Effector memory CD4-positive, alpha-beta T cell (primary cell): ENCODE measurements around the gene LSP1.

ENCODE experiments used
- DNase-seq, 3 donors: peaks; one replicate each; pipeline ENCODE4 v3.0.0-alpha.2; 2020
- H3K27ac ChIP-seq: 2 replicates; pipeline ENCODE4 v1.7.0; 2013; ENCODE audit warnings: mild to moderate bottlenecking, low read length, moderate library complexity; ENCODE audit not compliant: insufficient read depth, poor library complexity, severe bottlenecking
- H3K27me3 ChIP-seq: replicated peaks from 2 replicates; pipeline ENCODE4 v1.7.0; 2013; ENCODE audit warnings: mild to moderate bottlenecking, low read length; ENCODE audit not compliant: insufficient read depth, control insufficient read depth, poor library complexity, severe bottlenecking
- H3K36me3 ChIP-seq: 2 replicates; pipeline ENCODE4 v1.7.0; 2013; ENCODE audit warnings: mild to moderate bottlenecking, low read length, moderate library complexity; ENCODE audit not compliant: control insufficient read depth, insufficient read depth
- H3K4me1 ChIP-seq: 2 replicates; pipeline ENCODE4 v1.7.0; 2013; ENCODE audit warnings: low read length, mild to moderate bottlenecking; ENCODE audit not compliant: control insufficient read depth, insufficient read depth, poor library complexity, severe bottlenecking
- H3K4me3 ChIP-seq: 2 replicates; pipeline ENCODE4 v1.7.0; 2013; ENCODE audit warnings: low read length, low read depth, mild to moderate bottlenecking; ENCODE audit not compliant: insufficient read depth, poor library complexity, severe bottlenecking
- H3K9me3 ChIP-seq: 2 replicates; pipeline ENCODE4 v1.7.0; 2013; ENCODE audit warnings: mild to moderate bottlenecking, low read length, moderate library complexity; ENCODE audit not compliant: control insufficient read depth

LSP1 gene

GRCh38 chr11:1906181-1906580 is 53.3 kb downstream of the LSP1 start:
- Histone ChIP-seq H3K4me3 (no peak overlapping the region), H3K27me3 (no peaks in the 10 kb centered on the region), H3K27ac (no peak overlapping the region), H3K4me1 (no peaks in the 10 kb centered on the region), H3K36me3 (no peaks in the 10 kb centered on the region), H3K9me3 (no peaks in the 10 kb centered on the region)
- DNase-seq = no peak

- H3K36me3 ChIP-seq = no peaks in the 10 kb centered on the region
- no peaks in the 10 kb centered on the region for H3K4me1 ChIP-seq
- no peaks in the 10 kb centered on the region for H3K9me3 ChIP-seq
- no peaks in the 10 kb centered on the region for H3K27me3 ChIP-seq
- H3K27ac ChIP-seq = no peak overlapping the region
- no peak for DNase-seq
- H3K4me3 ChIP-seq = no peak overlapping the region
Observed at GRCh38 chr11:1906611-1907423, 53.9 kb downstream of the LSP1 start.

- Histone ChIP-seq H3K4me3 (no peak overlapping the region), H3K27me3 (no peaks in the 10 kb centered on the region), H3K27ac (no peak overlapping the region), H3K36me3 (no peaks in the 10 kb centered on the region), H3K9me3 (no peaks in the 10 kb centered on the region), H3K4me1 (no peaks in the 10 kb centered on the region)
- DNase-seq = no peak
Observed at GRCh38 chr11:1908618-1909017, 55.7 kb downstream of the LSP1 start.

GRCh38 chr11:1909524-1909923 is 56.6 kb downstream of the LSP1 start:
- H3K27me3 ChIP-seq = no peaks in the 10 kb centered on the region
- H3K27ac ChIP-seq = no peak overlapping the region
- no peak for DNase-seq
- no peaks in the 10 kb centered on the region for H3K36me3 ChIP-seq
- H3K9me3 ChIP-seq = no peaks in the 10 kb centered on the region
- no peaks in the 10 kb centered on the region for H3K4me1 ChIP-seq
- no peak overlapping the region for H3K4me3 ChIP-seq

- no peak for DNase-seq
- Histone ChIP-seq H3K9me3 (no peaks in the 10 kb centered on the region), H3K27me3 (no peaks in the 10 kb centered on the region), H3K27ac (no peak overlapping the region), H3K36me3 (no peaks in the 10 kb centered on the region), H3K4me1 (no peaks in the 10 kb centered on the region), H3K4me3 (no peak overlapping the region)
Observed at GRCh38 chr11:1912289-1912878, 59.5 kb downstream of the LSP1 start.

GRCh38 chr11:1913271-1914060 is 60.6 kb downstream of the LSP1 start:
- Histone ChIP-seq H3K9me3 (no peaks in the 10 kb centered on the region), H3K4me1 (no peaks in the 10 kb centered on the region), H3K27ac (no peak overlapping the region), H3K36me3 (no peaks in the 10 kb centered on the region), H3K4me3 (no peak overlapping the region), H3K27me3 (no peaks in the 10 kb centered on the region)
- DNase-seq = no peak

GRCh38 chr11:1915795-1916131 is 62.9 kb downstream of the LSP1 start:
- no peak overlapping the region for H3K4me3 ChIP-seq
- H3K4me1 ChIP-seq = no peaks in the 10 kb centered on the region
- no peak overlapping the region for H3K27ac ChIP-seq
- H3K27me3 ChIP-seq = no peaks in the 10 kb centered on the region
- DNase-seq = no peak
- no peaks in the 10 kb centered on the region for H3K36me3 ChIP-seq
- H3K9me3 ChIP-seq = no peaks in the 10 kb centered on the region

- no peaks in the 10 kb centered on the region for H3K9me3 ChIP-seq
- no peak for DNase-seq
- H3K4me3 ChIP-seq = no peak overlapping the region
- H3K36me3 ChIP-seq = no peaks in the 10 kb centered on the region
- H3K27me3 ChIP-seq = no peaks in the 10 kb centered on the region
- H3K4me1 ChIP-seq = no peaks in the 10 kb centered on the region
- no peak overlapping the region for H3K27ac ChIP-seq
Observed at GRCh38 chr11:1916132-1916985, 63.5 kb downstream of the LSP1 start.

- no peak overlapping the region for H3K27ac ChIP-seq
- no peak overlapping the region for H3K4me3 ChIP-seq
- H3K27me3 ChIP-seq = no peaks in the 10 kb centered on the region
- no peak for DNase-seq
- H3K36me3 ChIP-seq = no peaks in the 10 kb centered on the region
- H3K4me1 ChIP-seq = no peaks in the 10 kb centered on the region
- H3K9me3 ChIP-seq = no peaks in the 10 kb centered on the region
Observed at GRCh38 chr11:1916986-1917522, 64.2 kb downstream of the LSP1 start.
